GM12892 (cell line): Measurements from ENCODE around the gene GLRA1.
"Not testable (repeated sequence)": the region's sequence is repeated elsewhere in the genome, so short reads cannot be mapped to it uniquely, and the experiment has no call there.

Experiments used
- POLR2A ChIP-seq: IDR thresholded peaks from 2 replicates; pipeline ENCODE4 v1.6.1; 2011; ENCODE audit warnings: low read depth, low read length, control low read depth
- POLR2AphosphoS5 ChIP-seq: IDR thresholded peaks from 2 replicates; pipeline ENCODE4 v1.6.1; 2011; ENCODE audit warnings: low read depth, low read length, control low read depth
- TAF1 ChIP-seq: IDR thresholded peaks from 2 replicates; pipeline ENCODE4 v1.6.1; 2011; ENCODE audit warnings: low read depth, mild to moderate bottlenecking, control low read depth, low read length, borderline replicate concordance

- not testable (repeated sequence) for TF ChIP-seq POLR2AphosphoS5, POLR2A, TAF1
Measured at GRCh38 chr5:151860867-151861266, 63.8 kb downstream of the GLRA1 start.
